ENCODE data around the gene FGF11. TPM values are rescaled to one million over a fixed set of nuclear protein-coding genes. Genes with fewer than 3 reads are reported as not detected.

Gene FGF11
- total RNA-seq, 4 donors from 2014 or later: 1.2 to 7.4 (median 4.1) TPM

- peaks cover 27 to 35% of the 10 kb centered on the region in 2 donors for H3K4me1 ChIP-seq
- peak overlapping the region; percentile 79 to 100 (median 86) for H3K27ac ChIP-seq
- DNase-seq (no peak), ATAC-seq (no peak)
- intact Hi-C loops (cut with DNase I; ENCODE audit: low total_unique reads): no loop called here
- TF ChIP-seq, protein P1, sequence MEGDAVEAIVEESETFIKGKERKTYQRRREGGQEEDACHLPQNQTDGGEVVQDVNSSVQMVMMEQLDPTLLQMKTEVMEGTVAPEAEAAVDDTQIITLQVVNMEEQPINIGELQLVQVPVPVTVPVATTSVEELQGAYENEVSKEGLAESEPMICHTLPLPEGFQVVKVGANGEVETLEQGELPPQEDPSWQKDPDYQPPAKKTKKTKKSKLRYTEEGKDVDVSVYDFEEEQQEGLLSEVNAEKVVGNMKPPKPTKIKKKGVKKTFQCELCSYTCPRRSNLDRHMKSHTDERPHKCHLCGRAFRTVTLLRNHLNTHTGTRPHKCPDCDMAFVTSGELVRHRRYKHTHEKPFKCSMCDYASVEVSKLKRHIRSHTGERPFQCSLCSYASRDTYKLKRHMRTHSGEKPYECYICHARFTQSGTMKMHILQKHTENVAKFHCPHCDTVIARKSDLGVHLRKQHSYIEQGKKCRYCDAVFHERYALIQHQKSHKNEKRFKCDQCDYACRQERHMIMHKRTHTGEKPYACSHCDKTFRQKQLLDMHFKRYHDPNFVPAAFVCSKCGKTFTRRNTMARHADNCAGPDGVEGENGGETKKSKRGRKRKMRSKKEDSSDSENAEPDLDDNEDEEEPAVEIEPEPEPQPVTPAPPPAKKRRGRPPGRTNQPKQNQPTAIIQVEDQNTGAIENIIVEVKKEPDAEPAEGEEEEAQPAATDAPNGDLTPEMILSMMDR (IDR thresholded peaks at IDR 0.05 in 4 of 5, conservative IDR thresholded peaks at IDR 0.05 in 1 of 5): no peak
- no peak for TF ChIP-seq POLR2A (IDR thresholded peaks at IDR 0.05)
- in situ Hi-C loops (cut with MboI; ENCODE audit: low sequenced_read_pairs in 4 of 4): no loop called here
- H3K9me3 ChIP-seq: no peaks in the 10 kb centered on the region
- H3K36me3 ChIP-seq: peaks cover 0 to 31% of the 10 kb centered on the region in 2 donors
- no peaks in the 10 kb centered on the region for H3K27me3 ChIP-seq
- H3K4me3 ChIP-seq: no peak overlapping the region
Observed at GRCh38 chr17:7465597-7466275, 26.4 kb downstream of the FGF11 start.

DNA sequence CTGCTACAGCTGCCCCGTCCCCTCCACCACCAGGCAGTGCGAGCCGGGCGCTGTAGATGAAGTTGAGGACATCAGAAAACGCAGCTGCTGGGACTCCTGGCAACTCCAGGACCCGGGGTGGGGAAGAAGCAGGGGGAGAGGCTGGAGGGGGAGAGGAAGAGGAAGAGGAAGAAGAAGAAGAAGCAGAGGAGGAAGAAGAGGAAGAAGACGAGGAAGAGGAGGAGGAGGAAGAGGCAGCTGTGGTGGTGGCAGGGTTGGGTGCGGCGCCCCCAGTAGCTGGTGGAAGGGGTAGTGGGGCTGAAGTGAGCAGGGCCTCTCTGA is 27.0 kb downstream of the FGF11 start:
- intact Hi-C loops (cut with DNase I; ENCODE audit: low total_unique reads) (no loop called here), in situ Hi-C loops (cut with MboI; ENCODE audit: low sequenced_read_pairs in 4 of 4) (no loop called here)
- no peaks in the 10 kb centered on the region for H3K9me3 ChIP-seq
- DNase-seq: no peak
- ATAC-seq: no peak
- no peak for TF ChIP-seq POLR2A (IDR thresholded peaks at IDR 0.05)
- TF ChIP-seq, protein P1 (IDR thresholded peaks at IDR 0.05 in 4 of 5, conservative IDR thresholded peaks at IDR 0.05 in 1 of 5): no peak
- no peaks in the 10 kb centered on the region for H3K27me3 ChIP-seq
- H3K36me3 ChIP-seq: peaks cover 0 to 31% of the 10 kb centered on the region in 2 donors
- H3K4me1 ChIP-seq: peaks cover 32 to 38% of the 10 kb centered on the region in 2 donors
- H3K4me3 ChIP-seq: peak overlapping the region in 2 of 4 donors; percentile 9 to 10
- H3K27ac ChIP-seq: peak overlapping the region; percentile 79 to 100 (median 86)

DNA sequence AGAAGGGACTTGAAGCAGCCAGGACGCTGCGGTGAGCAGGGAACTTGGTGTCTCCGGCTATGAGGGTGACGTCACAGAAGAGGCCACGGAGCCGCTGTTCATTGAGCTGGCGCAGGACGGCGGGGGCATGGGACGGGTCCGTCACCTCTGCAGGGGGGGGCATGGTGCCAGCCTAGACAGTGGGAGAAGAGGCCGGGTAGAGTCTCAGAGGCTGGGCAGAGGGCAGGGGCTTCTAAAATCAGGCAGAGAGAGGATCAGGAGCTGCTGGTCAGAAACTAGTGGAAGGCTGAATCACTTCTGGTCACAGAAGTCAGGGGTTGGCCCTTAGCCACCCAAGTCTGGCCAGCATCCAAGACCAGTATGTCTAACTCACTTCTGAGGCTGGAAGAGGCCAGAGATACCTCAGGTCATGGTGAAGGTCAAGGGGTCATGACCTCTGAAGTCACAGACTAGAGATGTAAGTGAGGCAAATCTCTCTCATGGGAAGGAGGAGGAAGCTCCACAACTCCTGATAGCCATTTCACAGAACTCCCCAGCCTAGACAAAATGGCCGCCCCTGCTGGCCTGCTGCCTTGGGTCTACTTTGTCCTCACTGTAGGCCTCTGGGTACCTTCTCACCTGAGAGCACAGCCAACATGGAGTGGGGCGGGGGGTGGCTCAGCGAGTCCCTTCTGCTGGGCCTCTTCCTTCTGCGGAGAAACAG is 27.5 kb downstream of the FGF11 start:
- in situ Hi-C loops (cut with MboI; ENCODE audit: low sequenced_read_pairs in 4 of 4) (no loop called here), intact Hi-C loops (cut with DNase I; ENCODE audit: low total_unique reads) (no loop called here)

DNA sequence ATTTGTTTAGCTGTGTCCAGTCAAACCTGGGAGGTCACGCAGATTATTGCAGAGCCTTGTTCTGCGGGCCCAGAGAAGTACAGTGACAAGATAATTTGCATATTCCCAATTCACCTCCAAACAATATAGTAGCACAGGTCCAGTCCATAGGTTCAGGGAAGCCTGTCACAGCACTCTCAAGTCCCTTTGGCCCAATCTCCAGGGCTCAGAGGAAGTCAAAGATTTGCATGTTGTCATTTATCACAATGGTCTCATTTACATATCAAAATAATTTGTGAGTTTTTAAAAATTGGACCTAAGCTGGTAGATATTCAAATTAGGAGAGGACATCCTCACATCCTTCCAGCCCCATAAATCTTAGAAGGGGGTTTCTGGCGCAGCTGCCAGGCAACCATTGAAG is 28.2 kb downstream of the FGF11 start:
- H3K4me3 ChIP-seq: no peak overlapping the region
- H3K9me3 ChIP-seq: no peaks in the 10 kb centered on the region
- DNase-seq (no peak), ATAC-seq (no peak)
- in situ Hi-C loops (cut with MboI; ENCODE audit: low sequenced_read_pairs in 4 of 4): no loop called here
- H3K27ac ChIP-seq: peak overlapping the region; percentile 79 to 100 (median 86)
- peaks cover 38 to 46% of the 10 kb centered on the region in 2 donors for H3K4me1 ChIP-seq
- intact Hi-C loops (cut with DNase I; ENCODE audit: low total_unique reads): no loop called here
- H3K36me3 ChIP-seq: peaks cover 0 to 27% of the 10 kb centered on the region in 2 donors
- H3K27me3 ChIP-seq: no peaks in the 10 kb centered on the region
- TF ChIP-seq POLR2A (IDR thresholded peaks at IDR 0.05): no peak
- TF ChIP-seq, protein P1 (IDR thresholded peaks at IDR 0.05 in 4 of 5, conservative IDR thresholded peaks at IDR 0.05 in 1 of 5): no peak

More for the DNA sequence above, 27.5 kb downstream of the FGF11 start:
- Histone ChIP-seq H3K27me3 (no peaks in the 10 kb centered on the region), H3K4me1 (peaks cover 37 to 42% of the 10 kb centered on the region in 2 donors), H3K27ac (peak overlapping the region; percentile 79 to 100 (median 86)), H3K36me3 (peaks cover 0 to 31% of the 10 kb centered on the region in 2 donors), H3K9me3 (no peaks in the 10 kb centered on the region), H3K4me3 (peak overlapping the region in 3 of 4 donors; percentile 9 to 17 (median 10))
- TF ChIP-seq POLR2A (IDR thresholded peaks at IDR 0.05): peak in 1 of 2 donors; percentile 6
- TF ChIP-seq, protein P1 (IDR thresholded peaks at IDR 0.05 in 4 of 5, conservative IDR thresholded peaks at IDR 0.05 in 1 of 5): no peak
- peak; percentile 42 to 74 for DNase-seq
- peak; percentile 69 for ATAC-seq

All from gastrocnemius medialis (tissue), 4 donors.